Fibroblast of skin of scalp (primary cell): ENCODE measurements around the gene MBIP. TPM values are rescaled to one million over a fixed set of nuclear protein-coding genes. Genes with fewer than 3 reads are reported as not detected.
A peak's percentile ranks its signal among the peaks of the same experiment; 100 is the strongest.
"Not testable (repeated sequence)": the region's sequence is repeated elsewhere in the genome, so short reads cannot be mapped to it uniquely, and the experiment has no call there.

ENCODE experiments used
- DNase-seq: peaks from one replicate; pipeline ENCODE4 v3.0.0-alpha.2; 2013
- polyA plus RNA-seq, 2 experiments: library from polyadenylated mRNA; unstranded; fragments of 120-200 nt; gene quantifications; one replicate each; pipeline ENCODE4 v1.2.1, GENCODE V29; 2013; ENCODE audit not compliant: insufficient read length in 2 of 2

Gene MBIP
- polyA plus RNA-seq (2013, experiment 1 of 2; ENCODE audit: insufficient read length), result 19.5 TPM
- 21.0 TPM for polyA plus RNA-seq (2013, experiment 2 of 2; ENCODE audit: insufficient read length)

- peak; percentile 98 for DNase-seq
These were observed at the start of gene MBIP for GRCh38 chr14:36320200-36320896. Gene MBIP, minus strand, starts transcription at chr14:36320637. Its CDS starts 49 bp downstream, at chr14:36320588.

GRCh38 chr14:36367985-36368774, 47.7 kb upstream of the MBIP start:
- no peak for DNase-seq

GRCh38 chr14:36365766-36366165, 45.3 kb upstream of the MBIP start:
- no peak for DNase-seq

- DNase-seq, result no peak
These were observed 43.3 kb upstream of the MBIP start for GRCh38 chr14:36363704-36364103.

- DNase-seq, result no peak
These were observed 42.2 kb upstream of the MBIP start for GRCh38 chr14:36362648-36363047.

- DNase-seq, result no peak
These were observed 40.9 kb upstream of the MBIP start for GRCh38 chr14:36361210-36361853.

GRCh38 chr14:36356862-36357261, 36.4 kb upstream of the MBIP start:
- no peak for DNase-seq

- DNase-seq, result no peak
These were observed 25.6 kb upstream of the MBIP start for GRCh38 chr14:36346052-36346451.

- no peak for DNase-seq
These were observed 23.8 kb upstream of the MBIP start for GRCh38 chr14:36344211-36344610.

- DNase-seq, result not testable (repeated sequence)
These were observed 21.4 kb upstream of the MBIP start for GRCh38 chr14:36341811-36342210.

- DNase-seq, result no peak
These were observed 19.9 kb upstream of the MBIP start for GRCh38 chr14:36340276-36340890.

- DNase-seq, result no peak
These were observed 19.4 kb upstream of the MBIP start for GRCh38 chr14:36339816-36340215.

GRCh38 chr14:36333119-36333518, 12.7 kb upstream of the MBIP start:
- no peak for DNase-seq

GRCh38 chr14:36327573-36327972, 7.1 kb upstream of the MBIP start:
- DNase-seq, result not testable (repeated sequence)

- no peak for DNase-seq
These were observed 5.4 kb upstream of the MBIP start for GRCh38 chr14:36325853-36326252.

- DNase-seq, result no peak
These were observed 4.5 kb upstream of the MBIP start for GRCh38 chr14:36324897-36325296.

- DNase-seq, result no peak
These were observed 502 bp upstream of the MBIP start for GRCh38 chr14:36320897-36321381.

GRCh38 chr14:36319899-36320199, 588 bp downstream of the MBIP start:
- peak; percentile 21 for DNase-seq

- DNase-seq, result no peak
These were observed 2.8 kb downstream of the MBIP start for GRCh38 chr14:36317650-36318049.

GRCh38 chr14:36316131-36316530, 4.3 kb downstream of the MBIP start:
- DNase-seq, result no peak

GRCh38 chr14:36315159-36315853, 5.1 kb downstream of the MBIP start:
- no peak for DNase-seq

GRCh38 chr14:36313898-36314297, 6.5 kb downstream of the MBIP start:
- no peak for DNase-seq
